ENCODE data around the gene RPL23. TPM values are rescaled to one million over a fixed set of nuclear protein-coding genes. Genes with fewer than 3 reads are reported as not detected.

The RPL23 gene
- total RNA-seq (2,179 TPM), polyA plus RNA-seq (2,357 TPM)

GRCh38 chr17:38853292-38854219, at the start of gene RPL23:
RPL23 (minus strand) TSS chr17:38853721; CDS start chr17:38853710, 11 bp downstream.
- under 1% methylated on average over 48 of the region's 48 CpGs for WGBS
- peak within 1 kb of the TSS; percentile 41 for H3K4me3 ChIP-seq (ENCODE audit: low read depth, low read length)
- H3K27ac ChIP-seq (ENCODE audit: low read depth), result peak within 1 kb of the TSS; percentile 97
- H3K36me3 ChIP-seq (ENCODE audit: insufficient read depth), result peaks cover 2% of the 10 kb centered on the region
- H3K4me1 ChIP-seq (ENCODE audit: insufficient read depth), result no peaks in the 10 kb centered on the region
- peak; percentile 98 for DNase-seq (ENCODE audit: extremely low spot score)

GRCh38 chr17:38900978-38901656, 47.6 kb upstream of the RPL23 start:
- Histone ChIP-seq H3K36me3 (ENCODE audit: insufficient read depth) (no peaks in the 10 kb centered on the region), H3K4me3 (ENCODE audit: low read depth, low read length) (no peak overlapping the region), H3K4me1 (ENCODE audit: insufficient read depth) (no peaks in the 10 kb centered on the region), H3K27ac (ENCODE audit: low read depth) (no peak overlapping the region)
- no peak for DNase-seq (ENCODE audit: extremely low spot score)
- 22% methylated on average over 10 of the region's 10 CpGs for WGBS

- Histone ChIP-seq H3K4me3 (ENCODE audit: low read depth, low read length) (no peak overlapping the region), H3K27ac (ENCODE audit: low read depth) (no peak overlapping the region), H3K36me3 (ENCODE audit: insufficient read depth) (peaks cover 2% of the 10 kb centered on the region), H3K4me1 (ENCODE audit: insufficient read depth) (no peaks in the 10 kb centered on the region)
- WGBS, result 80% methylated on average over 5 of the region's 5 CpGs
- no peak for DNase-seq (ENCODE audit: extremely low spot score)
Measured at GRCh38 chr17:38899421-38899820, 45.9 kb upstream of the RPL23 start.

DNA sequence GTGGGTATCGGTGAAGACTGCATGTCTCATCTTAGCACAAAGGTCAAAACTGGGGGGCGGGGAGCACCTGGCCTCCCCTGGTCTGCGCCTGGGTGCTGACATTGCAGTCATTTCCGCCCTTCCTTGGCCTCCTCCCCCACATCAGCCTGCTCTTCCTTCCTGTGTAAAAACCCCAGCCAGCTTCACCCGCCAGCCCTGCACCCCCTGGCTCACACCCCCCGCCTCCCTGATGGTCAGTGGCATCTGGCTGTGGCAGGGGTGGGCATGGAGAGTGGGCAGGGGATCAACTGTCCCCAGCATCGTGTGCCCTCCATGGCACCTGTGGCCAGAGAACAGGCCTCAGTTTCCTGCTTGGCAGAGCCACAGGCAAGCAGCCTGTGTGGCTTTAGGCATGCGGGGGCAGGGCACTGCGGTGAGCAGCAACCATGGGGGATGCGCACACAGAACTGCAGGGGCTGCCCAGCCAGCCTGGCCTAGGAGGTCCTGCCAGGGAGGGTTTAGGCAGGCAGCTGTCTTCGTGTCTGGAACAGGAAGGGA, 45.4 kb upstream of the RPL23 start:
- Histone ChIP-seq H3K4me3 (ENCODE audit: low read depth, low read length) (no peak overlapping the region), H3K4me1 (ENCODE audit: insufficient read depth) (no peaks in the 10 kb centered on the region), H3K36me3 (ENCODE audit: insufficient read depth) (peaks cover 2% of the 10 kb centered on the region), H3K27ac (ENCODE audit: low read depth) (peak overlapping the region; percentile 74)
- WGBS, result 68% methylated on average over 11 of the region's 11 CpGs
- no peak for DNase-seq (ENCODE audit: extremely low spot score)

DNA sequence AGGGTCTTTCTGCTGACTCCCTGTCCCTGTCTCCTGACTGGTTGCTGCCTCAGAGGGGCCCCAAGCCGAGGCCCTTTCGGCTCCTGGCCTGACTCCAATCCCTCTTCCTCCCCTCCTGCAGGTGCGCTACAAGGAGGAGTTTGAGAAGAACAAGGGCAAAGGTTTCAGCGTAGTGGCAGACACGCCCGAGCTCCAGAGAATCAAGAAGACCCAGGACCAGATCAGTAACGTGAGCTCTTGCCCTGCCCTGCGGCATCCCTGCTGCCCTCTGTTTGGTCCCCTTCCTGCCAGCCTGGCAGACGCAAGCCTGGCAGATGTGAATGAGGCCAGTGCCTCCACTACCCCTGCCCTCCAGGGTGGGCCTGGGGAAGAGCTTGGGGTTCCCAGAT, 44.8 kb upstream of the RPL23 start:
- 72% methylated on average over 9 of the region's 9 CpGs for WGBS
- Histone ChIP-seq H3K4me1 (ENCODE audit: insufficient read depth) (no peaks in the 10 kb centered on the region), H3K27ac (ENCODE audit: low read depth) (peak overlapping the region; percentile 74), H3K4me3 (ENCODE audit: low read depth, low read length) (no peak overlapping the region), H3K36me3 (ENCODE audit: insufficient read depth) (peaks cover 2% of the 10 kb centered on the region)
- DNase-seq (ENCODE audit: extremely low spot score), result no peak

DNA sequence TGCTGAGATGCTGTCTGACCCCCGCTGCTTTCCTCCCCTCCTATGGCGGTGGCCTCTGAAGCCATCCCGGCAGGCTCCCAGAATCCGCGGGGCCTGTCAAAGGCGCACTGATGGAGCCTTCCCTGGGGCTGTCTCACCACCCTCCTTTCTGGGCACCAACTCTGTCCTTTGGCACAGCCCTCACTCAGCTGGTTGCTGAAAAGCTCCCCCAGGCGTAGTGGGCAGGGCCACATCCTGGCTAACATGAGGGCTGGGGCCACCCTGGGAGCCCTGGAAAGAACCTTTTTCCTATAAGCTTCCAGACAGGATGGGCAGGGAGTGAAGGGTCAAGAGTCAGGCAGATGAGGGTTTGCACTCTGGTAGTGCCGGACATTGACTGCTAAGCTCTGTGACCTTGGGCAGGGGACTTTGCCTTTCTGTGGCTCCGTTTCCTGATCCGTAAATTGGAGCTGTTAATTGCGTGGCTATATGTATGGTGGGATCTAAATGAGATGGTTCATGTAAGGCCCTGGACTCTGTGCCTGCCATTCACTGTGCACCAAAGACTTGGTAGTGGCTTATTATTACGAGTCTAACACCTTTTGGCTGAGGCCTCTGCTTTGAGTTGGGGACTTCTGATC, 44.3 kb upstream of the RPL23 start:
- Histone ChIP-seq H3K27ac (ENCODE audit: low read depth) (peak overlapping the region; percentile 74), H3K36me3 (ENCODE audit: insufficient read depth) (peaks cover 2% of the 10 kb centered on the region), H3K4me1 (ENCODE audit: insufficient read depth) (no peaks in the 10 kb centered on the region), H3K4me3 (ENCODE audit: low read depth, low read length) (no peak overlapping the region)
- WGBS, result 78% methylated on average over 12 of the region's 12 CpGs
- no peak for DNase-seq (ENCODE audit: extremely low spot score)

DNA sequence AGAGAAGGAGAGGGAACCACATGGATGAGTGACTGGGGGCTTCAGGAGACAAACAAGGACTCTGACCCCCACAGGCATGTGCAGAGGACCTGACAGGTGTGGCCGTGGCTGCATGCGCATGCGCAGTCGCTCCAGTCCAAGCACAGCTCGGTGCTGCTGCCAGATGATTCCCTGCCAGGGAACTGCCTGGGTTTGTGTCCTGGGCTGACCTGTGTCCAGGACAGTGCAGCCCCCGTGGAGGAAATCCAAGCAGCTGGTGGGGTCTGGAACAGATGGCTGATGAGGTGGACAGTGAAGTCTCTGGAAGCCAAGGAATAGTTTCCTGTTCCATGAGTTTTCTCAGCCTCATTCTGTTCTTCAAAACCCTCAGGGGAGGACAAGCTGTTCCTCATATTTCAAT, 43.7 kb upstream of the RPL23 start:
- no peak for DNase-seq (ENCODE audit: extremely low spot score)
- H3K27ac ChIP-seq (ENCODE audit: low read depth), result peak overlapping the region; percentile 25
- no peaks in the 10 kb centered on the region for H3K4me1 ChIP-seq (ENCODE audit: insufficient read depth)
- WGBS, result 32% methylated on average over 6 of the region's 6 CpGs
- H3K4me3 ChIP-seq (ENCODE audit: low read depth, low read length), result no peak overlapping the region
- H3K36me3 ChIP-seq (ENCODE audit: insufficient read depth), result peaks cover 2% of the 10 kb centered on the region

GRCh38 chr17:38896346-38896954, 42.9 kb upstream of the RPL23 start:
- Histone ChIP-seq H3K4me3 (ENCODE audit: low read depth, low read length) (no peak overlapping the region), H3K36me3 (ENCODE audit: insufficient read depth) (peaks cover 5% of the 10 kb centered on the region), H3K27ac (ENCODE audit: low read depth) (no peak overlapping the region), H3K4me1 (ENCODE audit: insufficient read depth) (no peaks in the 10 kb centered on the region)
- 38% methylated on average over 13 of the region's 13 CpGs for WGBS
- DNase-seq (ENCODE audit: extremely low spot score), result no peak

- WGBS, result 62% methylated on average over 7 of the region's 7 CpGs
- peaks cover 5% of the 10 kb centered on the region for H3K36me3 ChIP-seq (ENCODE audit: insufficient read depth)
- H3K4me1 ChIP-seq (ENCODE audit: insufficient read depth), result no peaks in the 10 kb centered on the region
- no peak overlapping the region for H3K27ac ChIP-seq (ENCODE audit: low read depth)
- H3K4me3 ChIP-seq (ENCODE audit: low read depth, low read length), result no peak overlapping the region
- no peak for DNase-seq (ENCODE audit: extremely low spot score)
Measured at GRCh38 chr17:38894276-38894675, 40.8 kb upstream of the RPL23 start.

- 38% methylated on average over 6 of the region's 6 CpGs for WGBS
- Histone ChIP-seq H3K36me3 (ENCODE audit: insufficient read depth) (peaks cover 5% of the 10 kb centered on the region), H3K27ac (ENCODE audit: low read depth) (no peak overlapping the region), H3K4me1 (ENCODE audit: insufficient read depth) (no peaks in the 10 kb centered on the region), H3K4me3 (ENCODE audit: low read depth, low read length) (no peak overlapping the region)
- no peak for DNase-seq (ENCODE audit: extremely low spot score)
Measured at GRCh38 chr17:38893607-38894006, 40.1 kb upstream of the RPL23 start.

DNA sequence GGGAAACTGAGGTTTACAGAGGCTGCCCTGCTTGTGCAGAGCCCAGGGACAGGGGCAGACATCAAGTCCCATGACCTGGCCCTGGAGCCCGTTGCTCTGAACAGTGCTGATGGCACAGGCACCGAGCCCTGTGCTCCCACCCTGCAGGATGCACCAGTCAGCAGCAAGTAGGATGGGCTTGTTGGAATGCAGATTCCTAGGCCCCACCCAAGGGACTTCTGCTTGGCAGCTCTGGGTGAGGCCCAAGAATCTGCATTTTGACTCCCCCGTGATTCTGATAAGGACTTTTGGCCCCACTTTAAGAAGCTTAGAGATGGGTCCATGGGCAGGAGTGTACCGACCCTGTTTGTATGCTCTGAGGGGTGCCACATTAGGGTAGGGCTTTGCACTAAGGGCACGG, 39.6 kb upstream of the RPL23 start:
- DNase-seq (ENCODE audit: extremely low spot score), result no peak
- Histone ChIP-seq H3K4me3 (ENCODE audit: low read depth, low read length) (no peak overlapping the region), H3K36me3 (ENCODE audit: insufficient read depth) (peaks cover 5% of the 10 kb centered on the region), H3K27ac (ENCODE audit: low read depth) (no peak overlapping the region), H3K4me1 (ENCODE audit: insufficient read depth) (no peaks in the 10 kb centered on the region)
- 68% methylated on average over 5 of the region's 5 CpGs for WGBS

- Histone ChIP-seq H3K4me1 (ENCODE audit: insufficient read depth) (no peaks in the 10 kb centered on the region), H3K36me3 (ENCODE audit: insufficient read depth) (peaks cover 5% of the 10 kb centered on the region), H3K27ac (ENCODE audit: low read depth) (no peak overlapping the region), H3K4me3 (ENCODE audit: low read depth, low read length) (no peak overlapping the region)
- 83% methylated on average over 13 of the region's 13 CpGs for WGBS
- DNase-seq (ENCODE audit: extremely low spot score), result no peak
Measured at GRCh38 chr17:38892620-38893019, 39.1 kb upstream of the RPL23 start.

GRCh38 chr17:38892083-38892482, 38.6 kb upstream of the RPL23 start:
- no peak for DNase-seq (ENCODE audit: extremely low spot score)
- Histone ChIP-seq H3K4me1 (ENCODE audit: insufficient read depth) (no peaks in the 10 kb centered on the region), H3K27ac (ENCODE audit: low read depth) (no peak overlapping the region), H3K36me3 (ENCODE audit: insufficient read depth) (peaks cover 5% of the 10 kb centered on the region), H3K4me3 (ENCODE audit: low read depth, low read length) (no peak overlapping the region)
- WGBS, result 80% methylated on average over 4 of the region's 4 CpGs

Measured in urinary bladder (tissue), 4 donors.